ENCODE measurements around the gene FRAS1.
"Not testable (repeated sequence)": the region's sequence is repeated elsewhere in the genome, so short reads cannot be mapped to it uniquely, and the experiment has no call there.

Gene FRAS1

GRCh38 chr4:78457751-78458150 lies 400.6 kb downstream of the FRAS1 start:
- peaks cover 31% of the 10 kb centered on the region for H3K36me3 Mint-ChIP-seq (ENCODE audit: low read depth)
- H3K4me1 Mint-ChIP-seq, result peaks cover 15% of the 10 kb centered on the region
- no peak for TF ChIP-seq CTCF (IDR thresholded peaks at IDR 0.05)
- H3K9me3 Mint-ChIP-seq, result no peaks in the 10 kb centered on the region
- no peak overlapping the region for H3K4me3 Mint-ChIP-seq
- no peaks in the 10 kb centered on the region for H3K27me3 Mint-ChIP-seq (ENCODE audit: low read depth, poor library complexity)
- DNase-seq, result no peak
- no peak overlapping the region for H3K27ac Mint-ChIP-seq

- H3K27ac Mint-ChIP-seq, result no peak overlapping the region
- no peak for DNase-seq
- H3K27me3 Mint-ChIP-seq (ENCODE audit: low read depth, poor library complexity), result no peaks in the 10 kb centered on the region
- H3K36me3 Mint-ChIP-seq (ENCODE audit: low read depth), result peaks cover 23% of the 10 kb centered on the region
- no peaks in the 10 kb centered on the region for H3K9me3 Mint-ChIP-seq
- H3K4me1 Mint-ChIP-seq, result peaks cover 9% of the 10 kb centered on the region
- H3K4me3 Mint-ChIP-seq, result no peak overlapping the region
- TF ChIP-seq CTCF (IDR thresholded peaks at IDR 0.05), result no peak
Measured at GRCh38 chr4:78459327-78459726, 402.2 kb downstream of the FRAS1 start.

- Mint-ChIP-seq H3K36me3 (ENCODE audit: low read depth) (peaks cover 33% of the 10 kb centered on the region), H3K4me1 (peaks cover 4% of the 10 kb centered on the region), H3K27me3 (ENCODE audit: low read depth, poor library complexity) (no peaks in the 10 kb centered on the region), H3K4me3 (no peak overlapping the region), H3K27ac (no peak overlapping the region), H3K9me3 (no peaks in the 10 kb centered on the region)
- no peak for TF ChIP-seq CTCF (IDR thresholded peaks at IDR 0.05)
- DNase-seq, result no peak
Measured at GRCh38 chr4:78460368-78460767, 403.2 kb downstream of the FRAS1 start.

GRCh38 chr4:78464265-78464664 lies 407.1 kb downstream of the FRAS1 start:
- H3K4me1 Mint-ChIP-seq, result no peaks in the 10 kb centered on the region
- no peaks in the 10 kb centered on the region for H3K9me3 Mint-ChIP-seq

GRCh38 chr4:78467223-78467622 lies 410.1 kb downstream of the FRAS1 start:
- H3K4me3 Mint-ChIP-seq; DNase-seq; H3K27me3 Mint-ChIP-seq (ENCODE audit: low read depth, poor library complexity); H3K27ac Mint-ChIP-seq; H3K4me1 Mint-ChIP-seq; H3K9me3 Mint-ChIP-seq: not testable (repeated sequence)
- H3K36me3 Mint-ChIP-seq (ENCODE audit: low read depth), result peaks cover 80% of the 10 kb centered on the region

More at GRCh38 chr4:78464265-78464664, 407.1 kb downstream of the FRAS1 start:
- DNase-seq, result no peak
- H3K27me3 Mint-ChIP-seq (ENCODE audit: low read depth, poor library complexity), result peaks cover 9% of the 10 kb centered on the region
- H3K27ac Mint-ChIP-seq, result no peak overlapping the region
- peaks cover 54% of the 10 kb centered on the region for H3K36me3 Mint-ChIP-seq (ENCODE audit: low read depth)
- no peak for TF ChIP-seq CTCF (IDR thresholded peaks at IDR 0.05)
- H3K4me3 Mint-ChIP-seq, result no peak overlapping the region

- no peaks in the 10 kb centered on the region for H3K4me1 Mint-ChIP-seq
- no peaks in the 10 kb centered on the region for H3K9me3 Mint-ChIP-seq
- no peak for DNase-seq
- H3K36me3 Mint-ChIP-seq (ENCODE audit: low read depth), result peaks cover 83% of the 10 kb centered on the region
- no peak overlapping the region for H3K4me3 Mint-ChIP-seq
- peaks cover 9% of the 10 kb centered on the region for H3K27me3 Mint-ChIP-seq (ENCODE audit: low read depth, poor library complexity)
- H3K27ac Mint-ChIP-seq, result peak overlapping the region; percentile 1
- TF ChIP-seq CTCF (IDR thresholded peaks at IDR 0.05), result no peak
Measured at GRCh38 chr4:78468272-78468671, 411.1 kb downstream of the FRAS1 start.
